Measurements from ENCODE around the gene TREH. TPM values are rescaled to one million over a fixed set of nuclear protein-coding genes. Genes with fewer than 3 reads are reported as not detected.
"Not testable (repeated sequence)": the region's sequence is repeated elsewhere in the genome, so short reads cannot be mapped to it uniquely, and the experiment has no call there.

The TREH gene
- polyA plus RNA-seq, 1 of the 3 experiments (the other 2 are of a cell fraction), result not detected

GRCh38 chr11:118720740-118721139, 41.3 kb upstream of the TREH start:
- H3K9ac ChIP-seq; H3K36me3 ChIP-seq (replicated peaks in 1 of 2; ENCODE audit: control insufficient read depth in 1 of 2, insufficient read depth in 2 of 2, low read length in 1 of 2); H3F3A ChIP-seq (replicated peaks; ENCODE audit: insufficient read depth); H3K4me2 ChIP-seq; H4K20me1 ChIP-seq (ENCODE audit: insufficient read depth); H3K27me3 ChIP-seq (ENCODE audit: insufficient read depth); H3K4me3 ChIP-seq (ENCODE audit: low read depth in 2 of 2, low read length in 1 of 2); POLR2A ChIA-PET; H3K9me2 ChIP-seq; DNase-seq; H3K9me3 ChIP-seq; H2AFZ ChIP-seq (ENCODE audit: low read depth); H3K27ac ChIP-seq (ENCODE audit: low read depth in 2 of 2, low read length in 1 of 2); CTCF ChIA-PET; H3K79me2 ChIP-seq (ENCODE audit: insufficient read depth); H3K4me1 ChIP-seq (ENCODE audit: control insufficient read depth in 1 of 2, insufficient read depth in 2 of 2, low read depth in 1 of 2, low read length in 1 of 2): not testable (repeated sequence)
- WGBS (ENCODE audit: low lambda C conversion rate), result 69% methylated on average over 8 of the region's 9 CpGs

GRCh38 chr11:118720078-118720477, 40.6 kb upstream of the TREH start:
- CTCF ChIA-PET; H4K20me1 ChIP-seq (ENCODE audit: insufficient read depth); H3K9me2 ChIP-seq; H3F3A ChIP-seq (replicated peaks; ENCODE audit: insufficient read depth); H3K9ac ChIP-seq; H3K27me3 ChIP-seq (ENCODE audit: insufficient read depth); POLR2A ChIA-PET; H3K79me2 ChIP-seq (ENCODE audit: insufficient read depth); H3K27ac ChIP-seq (ENCODE audit: low read depth in 2 of 2, low read length in 1 of 2); DNase-seq; H2AFZ ChIP-seq (ENCODE audit: low read depth); H3K4me3 ChIP-seq (ENCODE audit: low read depth in 2 of 2, low read length in 1 of 2); H3K4me1 ChIP-seq (ENCODE audit: control insufficient read depth in 1 of 2, insufficient read depth in 2 of 2, low read depth in 1 of 2, low read length in 1 of 2); H3K36me3 ChIP-seq (replicated peaks in 1 of 2; ENCODE audit: control insufficient read depth in 1 of 2, insufficient read depth in 2 of 2, low read length in 1 of 2); H3K9me3 ChIP-seq; H3K4me2 ChIP-seq: not testable (repeated sequence)
- 86% methylated on average over 8 of the region's 13 CpGs for WGBS (ENCODE audit: low lambda C conversion rate)

GRCh38 chr11:118718562-118718961, 39.1 kb upstream of the TREH start:
- H3K9ac ChIP-seq; CTCF ChIA-PET; H3F3A ChIP-seq (replicated peaks; ENCODE audit: insufficient read depth); H3K27ac ChIP-seq (ENCODE audit: low read depth in 2 of 2, low read length in 1 of 2); H3K36me3 ChIP-seq (replicated peaks in 1 of 2; ENCODE audit: control insufficient read depth in 1 of 2, insufficient read depth in 2 of 2, low read length in 1 of 2); POLR2A ChIA-PET; H3K4me1 ChIP-seq (ENCODE audit: control insufficient read depth in 1 of 2, insufficient read depth in 2 of 2, low read depth in 1 of 2, low read length in 1 of 2); H4K20me1 ChIP-seq (ENCODE audit: insufficient read depth); H3K4me3 ChIP-seq (ENCODE audit: low read depth in 2 of 2, low read length in 1 of 2); H3K4me2 ChIP-seq; H3K9me2 ChIP-seq; H3K9me3 ChIP-seq; H3K27me3 ChIP-seq (ENCODE audit: insufficient read depth); H2AFZ ChIP-seq (ENCODE audit: low read depth); H3K79me2 ChIP-seq (ENCODE audit: insufficient read depth); DNase-seq: not testable (repeated sequence)
- 84% methylated on average over 7 of the region's 7 CpGs for WGBS (ENCODE audit: low lambda C conversion rate)

- DNase-seq; H3K9me3 ChIP-seq; H3F3A ChIP-seq (replicated peaks; ENCODE audit: insufficient read depth); H3K27ac ChIP-seq (ENCODE audit: low read depth in 2 of 2, low read length in 1 of 2); H3K4me3 ChIP-seq (ENCODE audit: low read depth in 2 of 2, low read length in 1 of 2); H3K27me3 ChIP-seq (ENCODE audit: insufficient read depth); H4K20me1 ChIP-seq (ENCODE audit: insufficient read depth); H3K36me3 ChIP-seq (replicated peaks in 1 of 2; ENCODE audit: control insufficient read depth in 1 of 2, insufficient read depth in 2 of 2, low read length in 1 of 2); H3K4me2 ChIP-seq; H3K79me2 ChIP-seq (ENCODE audit: insufficient read depth); H3K4me1 ChIP-seq (ENCODE audit: control insufficient read depth in 1 of 2, insufficient read depth in 2 of 2, low read depth in 1 of 2, low read length in 1 of 2); H2AFZ ChIP-seq (ENCODE audit: low read depth); H3K9me2 ChIP-seq; H3K9ac ChIP-seq; POLR2A ChIA-PET; CTCF ChIA-PET: not testable (repeated sequence)
- WGBS (ENCODE audit: low lambda C conversion rate), result 74% methylated on average over 4 of the region's 4 CpGs
Measured at GRCh38 chr11:118717733-118718132, 38.3 kb upstream of the TREH start.

- H3K27me3 ChIP-seq (ENCODE audit: insufficient read depth); DNase-seq; H3K9ac ChIP-seq; H2AFZ ChIP-seq (ENCODE audit: low read depth); H3K4me2 ChIP-seq; H3F3A ChIP-seq (replicated peaks; ENCODE audit: insufficient read depth); CTCF ChIA-PET; H3K4me3 ChIP-seq (ENCODE audit: low read depth in 2 of 2, low read length in 1 of 2); POLR2A ChIA-PET; H3K4me1 ChIP-seq (ENCODE audit: control insufficient read depth in 1 of 2, insufficient read depth in 2 of 2, low read depth in 1 of 2, low read length in 1 of 2); H3K9me2 ChIP-seq; H3K79me2 ChIP-seq (ENCODE audit: insufficient read depth); H4K20me1 ChIP-seq (ENCODE audit: insufficient read depth); H3K36me3 ChIP-seq (replicated peaks in 1 of 2; ENCODE audit: control insufficient read depth in 1 of 2, insufficient read depth in 2 of 2, low read length in 1 of 2); H3K9me3 ChIP-seq; H3K27ac ChIP-seq (ENCODE audit: low read depth in 2 of 2, low read length in 1 of 2): not testable (repeated sequence)
- 86% methylated on average over 6 of the region's 6 CpGs for WGBS (ENCODE audit: low lambda C conversion rate)
Measured at GRCh38 chr11:118717221-118717620, 37.8 kb upstream of the TREH start.

Data from SK-N-SH (cell line).